Adipocyte (in vitro differentiated cells): ENCODE measurements around the gene ZNF224.

Experiments
- DNase-seq: peaks from one replicate; pipeline ENCODE4 v3.0.0-alpha.2; 2015; ENCODE audit warnings: low read depth
- H3K27me3 ChIP-seq: replicated peaks from 2 replicates; pipeline ENCODE4 v1.7.0; 2013; ENCODE audit warnings: mild to moderate bottlenecking, low read length, moderate library complexity; ENCODE audit not compliant: control insufficient read depth, insufficient read depth
- H3K36me3 ChIP-seq: 2 replicates; pipeline ENCODE4 v1.7.0; 2013; ENCODE audit warnings: low read length, mild to moderate bottlenecking, moderate library complexity; ENCODE audit not compliant: control insufficient read depth, insufficient read depth, severe bottlenecking
- H3K4me1 ChIP-seq: 2 replicates; pipeline ENCODE4 v1.7.0; 2013; ENCODE audit warnings: mild to moderate bottlenecking, low read length, moderate library complexity; ENCODE audit not compliant: control insufficient read depth, insufficient read depth
- H3K4me3 ChIP-seq: 2 replicates; pipeline ENCODE4 v1.7.0; 2013; ENCODE audit warnings: mild to moderate bottlenecking, low read length, moderate library complexity
- H3K9ac ChIP-seq: 2 replicates; pipeline ENCODE4 v1.7.0; 2013; ENCODE audit warnings: mild to moderate bottlenecking, low read length, moderate library complexity
- H3K9me3 ChIP-seq: 2 replicates; pipeline ENCODE4 v1.7.0; 2013; ENCODE audit warnings: mild to moderate bottlenecking, low read length, moderate library complexity; ENCODE audit not compliant: control insufficient read depth

The ZNF224 gene

GRCh38 chr19:44093931-44094765 is at the start of gene ZNF224:
TSS of gene ZNF224 (plus strand) at chr19:44094361. CDS start at chr19:44097874, 3,513 bp downstream.
- no peaks in the 10 kb centered on the region for H3K27me3 ChIP-seq
- H3K9ac ChIP-seq: peak within 1 kb of the TSS; percentile 99
- peaks cover 8% of the 10 kb centered on the region for H3K4me1 ChIP-seq
- peak within 1 kb of the TSS; percentile 82 for H3K4me3 ChIP-seq
- no peaks in the 10 kb centered on the region for H3K9me3 ChIP-seq
- peak; percentile 98 for DNase-seq
- peaks cover 27% of the 10 kb centered on the region for H3K36me3 ChIP-seq

DNA sequence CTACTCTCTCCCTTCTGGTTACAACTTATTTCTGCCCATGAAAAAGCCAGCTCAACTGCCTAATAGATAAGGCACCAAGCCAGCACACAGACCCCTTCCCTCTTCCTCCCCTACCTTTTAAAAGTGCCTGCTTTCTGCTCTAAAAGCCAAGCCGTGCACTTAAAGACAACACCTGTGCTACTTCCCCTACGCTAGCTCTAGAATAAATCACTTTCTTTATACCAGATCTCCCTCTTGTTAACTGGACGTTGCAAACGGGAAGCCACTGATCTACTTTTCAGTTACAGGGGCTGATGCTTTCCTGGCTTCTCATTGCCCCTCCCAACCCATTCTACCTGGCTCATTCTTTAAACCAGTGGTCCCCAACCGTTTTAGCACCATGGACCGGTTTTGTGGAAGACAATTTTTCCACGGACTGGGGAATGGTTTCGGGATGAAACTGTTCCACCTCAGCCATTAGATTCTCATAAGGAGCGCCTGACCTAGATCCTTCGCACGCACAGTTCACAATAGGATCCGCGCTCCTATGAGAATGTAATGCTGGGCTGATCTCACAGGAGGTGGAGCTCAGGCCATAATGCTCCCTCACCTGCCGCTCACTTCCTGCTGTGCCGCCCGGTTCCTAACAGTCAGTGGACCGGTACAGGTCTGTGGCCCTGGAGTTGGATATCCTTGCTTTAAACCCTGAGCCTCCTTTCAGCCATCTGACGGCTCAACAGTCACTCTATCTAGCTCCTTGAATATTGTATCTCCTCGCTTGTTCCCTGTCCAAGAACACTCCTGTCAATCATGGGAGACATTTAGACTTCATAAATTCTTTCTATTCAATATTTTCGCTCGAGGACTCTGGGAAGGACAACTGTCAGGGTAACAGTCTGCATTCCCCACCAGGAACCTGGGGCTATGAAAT is 43.2 kb upstream of the ZNF224 start:
- H3K36me3 ChIP-seq: peaks cover 5% of the 10 kb centered on the region
- H3K9ac ChIP-seq: peak overlapping the region; percentile 94
- H3K9me3 ChIP-seq: peaks cover 9% of the 10 kb centered on the region
- peak overlapping the region; percentile 100 for H3K4me3 ChIP-seq
- DNase-seq: peak; percentile 14
- H3K27me3 ChIP-seq: peaks cover 12% of the 10 kb centered on the region
- peaks cover 15% of the 10 kb centered on the region for H3K4me1 ChIP-seq

DNA sequence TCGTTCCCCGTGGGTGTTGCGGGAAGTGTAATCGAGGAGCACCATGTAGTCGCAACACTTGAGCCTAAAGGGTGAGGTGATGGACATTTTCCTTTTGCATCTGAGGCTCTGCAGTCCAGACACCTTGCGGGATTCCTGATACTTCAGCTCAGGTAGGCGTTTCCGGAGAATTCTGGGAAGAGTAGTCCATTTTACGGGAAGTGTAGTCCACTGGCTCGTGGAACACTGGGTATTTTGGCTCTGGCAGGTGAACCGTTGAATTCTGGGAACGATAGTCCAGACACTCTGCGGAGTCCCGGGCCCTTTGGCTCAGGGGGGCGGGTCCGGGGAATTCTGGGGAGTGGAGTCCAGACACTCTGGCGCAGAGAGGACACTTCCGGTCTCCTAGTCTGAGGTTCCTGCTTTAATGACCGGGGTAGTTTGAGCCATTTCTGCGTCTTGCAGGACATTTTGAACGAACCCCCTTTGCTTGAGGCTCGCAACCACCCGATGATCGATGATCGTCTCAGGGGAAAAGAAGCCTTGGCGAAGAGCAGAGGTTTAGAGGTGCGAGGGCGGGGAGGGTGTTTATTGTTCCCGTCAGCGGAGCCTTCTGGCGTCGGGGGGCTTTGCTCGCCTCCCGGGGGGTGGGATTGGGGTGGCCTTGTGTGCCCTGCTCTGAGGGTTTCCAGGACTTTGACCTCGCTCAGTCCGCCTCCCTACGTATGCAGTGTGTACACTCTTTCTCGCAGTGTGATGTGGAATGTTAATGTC is 42.3 kb upstream of the ZNF224 start, which contains the start of gene ZNF223:
ZNF223 (plus strand) TSS at position 387 of the 753 bp plus-strand sequence. CDS start 3,141 bp downstream, outside the sequence.
- Histone ChIP-seq H3K9me3 (peaks cover 9% of the 10 kb centered on the region), H3K9ac (peak within 1 kb of the TSS; percentile 94), H3K4me1 (peaks cover 15% of the 10 kb centered on the region), H3K36me3 (peaks cover 6% of the 10 kb centered on the region), H3K27me3 (peaks cover 12% of the 10 kb centered on the region), H3K4me3 (peak within 1 kb of the TSS; percentile 100)
- DNase-seq: peak; percentile 96

- H3K9ac ChIP-seq: no peak overlapping the region
- peaks cover 36% of the 10 kb centered on the region for H3K36me3 ChIP-seq
- H3K4me3 ChIP-seq: no peak overlapping the region
- peaks cover 15% of the 10 kb centered on the region for H3K4me1 ChIP-seq
- peaks cover 5% of the 10 kb centered on the region for H3K9me3 ChIP-seq
- H3K27me3 ChIP-seq: no peaks in the 10 kb centered on the region
- no peak for DNase-seq
Observed at GRCh38 chr19:44055870-44056269, 38.3 kb upstream of the ZNF224 start.

- H3K36me3 ChIP-seq: peaks cover 69% of the 10 kb centered on the region
- H3K27me3 ChIP-seq: no peaks in the 10 kb centered on the region
- no peak overlapping the region for H3K4me3 ChIP-seq
- no peak for DNase-seq
- peaks cover 5% of the 10 kb centered on the region for H3K9me3 ChIP-seq
- no peaks in the 10 kb centered on the region for H3K4me1 ChIP-seq
- no peak overlapping the region for H3K9ac ChIP-seq
Observed at GRCh38 chr19:44059229-44059628, 34.9 kb upstream of the ZNF224 start.

DNA sequence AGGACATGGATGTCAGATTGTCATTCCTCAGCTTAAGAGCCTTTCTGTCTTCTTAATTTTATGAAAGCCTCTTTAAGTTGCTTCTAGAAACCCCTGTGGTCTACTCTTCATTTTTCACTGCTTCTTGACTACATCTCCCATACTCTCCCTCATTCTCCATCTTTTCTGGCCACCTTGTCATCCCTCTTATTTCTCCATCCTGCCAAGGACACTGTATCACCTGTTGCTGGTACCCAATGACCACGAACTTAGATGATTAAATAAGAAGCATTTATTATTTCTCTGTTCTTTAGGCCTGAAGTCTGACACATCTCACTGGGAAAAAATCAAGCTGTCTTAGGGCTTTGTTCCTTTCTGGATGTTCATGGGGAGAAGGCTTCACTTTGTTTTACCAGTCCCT is 33.1 kb upstream of the ZNF224 start:
- H3K36me3 ChIP-seq: peaks cover 81% of the 10 kb centered on the region
- H3K27me3 ChIP-seq: no peaks in the 10 kb centered on the region
- peaks cover 15% of the 10 kb centered on the region for H3K9me3 ChIP-seq

DNA sequence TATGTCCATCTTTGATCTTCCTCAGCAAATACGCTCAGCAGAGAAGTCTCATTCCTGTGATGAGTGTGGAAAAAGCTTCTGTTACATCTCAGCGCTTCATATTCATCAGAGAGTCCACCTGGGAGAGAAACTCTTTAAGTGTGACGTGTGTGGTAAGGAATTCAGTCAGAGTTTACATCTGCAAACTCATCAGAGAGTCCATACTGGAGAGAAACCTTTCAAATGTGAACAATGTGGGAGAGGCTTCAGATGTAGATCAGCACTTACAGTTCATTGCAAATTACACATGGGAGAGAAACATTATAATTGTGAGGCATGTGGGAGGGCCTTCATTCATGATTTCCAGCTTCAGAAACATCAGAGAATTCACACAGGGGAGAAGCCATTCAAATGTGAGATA is 27.9 kb upstream of the ZNF224 start:
- Histone ChIP-seq H3K9me3 (peaks cover 45% of the 10 kb centered on the region), H3K27me3 (no peaks in the 10 kb centered on the region), H3K9ac (no peak overlapping the region), H3K4me1 (peaks cover 2% of the 10 kb centered on the region), H3K36me3 (peaks cover 71% of the 10 kb centered on the region), H3K4me3 (peak overlapping the region; percentile 64)
- no peak for DNase-seq

More for the DNA sequence above, 33.1 kb upstream of the ZNF224 start:
- no peak overlapping the region for H3K9ac ChIP-seq
- no peaks in the 10 kb centered on the region for H3K4me1 ChIP-seq
- H3K4me3 ChIP-seq: no peak overlapping the region
- no peak for DNase-seq

GRCh38 chr19:44069415-44069814 is 24.7 kb upstream of the ZNF224 start:
- Histone ChIP-seq H3K4me3 (no peak overlapping the region), H3K36me3 (peaks cover 39% of the 10 kb centered on the region), H3K9ac (no peak overlapping the region), H3K4me1 (peaks cover 11% of the 10 kb centered on the region), H3K9me3 (peaks cover 45% of the 10 kb centered on the region), H3K27me3 (no peaks in the 10 kb centered on the region)
- DNase-seq: no peak

GRCh38 chr19:44071824-44072542 is 22.2 kb upstream of the ZNF224 start, which contains the start of gene ZNF284:
TSS of gene ZNF284 (plus strand) at chr19:44072159. CDS start at chr19:44076390, 4,231 bp downstream.
- H3K4me3 ChIP-seq: peak within 1 kb of the TSS; percentile 90
- peak; percentile 96 for DNase-seq
- H3K36me3 ChIP-seq: peaks cover 15% of the 10 kb centered on the region
- H3K9me3 ChIP-seq: peaks cover 20% of the 10 kb centered on the region
- no peaks in the 10 kb centered on the region for H3K27me3 ChIP-seq
- H3K9ac ChIP-seq: peak within 1 kb of the TSS; percentile 82
- peaks cover 11% of the 10 kb centered on the region for H3K4me1 ChIP-seq
